Osteoblast (primary cell): Measurements from ENCODE around the gene CCL2. TPM values are rescaled to one million over a fixed set of nuclear protein-coding genes. Genes with fewer than 3 reads are reported as not detected.

Source experiments
- DNase-seq: peaks from one replicate; pipeline ENCODE4 v3.0.0; 2011; ENCODE audit warnings: low spot score, mixed read lengths; ENCODE audit not compliant: insufficient read length; ENCODE audit errors: missing footprints
- H2AFZ ChIP-seq: 2 replicates; pipeline ENCODE4 v1.6.0; 2011; ENCODE audit warnings: mild to moderate bottlenecking, low read length
- H3K27ac ChIP-seq: 2 replicates; pipeline ENCODE4 v1.5.1; 2011; ENCODE audit warnings: mild to moderate bottlenecking, low read depth, low read length, moderate library complexity
- H3K27me3 ChIP-seq: 2 replicates; pipeline ENCODE4 v1.6.0; 2012; ENCODE audit warnings: mild to moderate bottlenecking, control low read depth, inconsistent platforms, low read length, moderate library complexity; ENCODE audit not compliant: insufficient read depth
- H3K36me3 ChIP-seq: 2 replicates; pipeline ENCODE4 v1.5.1; 2011; ENCODE audit warnings: mild to moderate bottlenecking, low read length, control low read depth, moderate library complexity; ENCODE audit not compliant: insufficient read depth
- H3K4me1 ChIP-seq: 2 replicates; pipeline ENCODE4 v1.5.1; 2011; ENCODE audit warnings: mild to moderate bottlenecking, low read length, control low read depth, moderate library complexity; ENCODE audit not compliant: insufficient read depth
- H3K4me2 ChIP-seq: 2 replicates; pipeline ENCODE4 v1.6.0; 2011; ENCODE audit warnings: mild to moderate bottlenecking, low read length; ENCODE audit not compliant: insufficient read depth
- H3K4me3 ChIP-seq: fragments of 200-600 bp; sonication (generic); 3 replicates; pipeline ENCODE4 v1.5.1; 2012; ENCODE audit warnings: mild to moderate bottlenecking, low read length, inconsistent platforms; ENCODE audit not compliant: insufficient read depth
- H3K79me2 ChIP-seq: 2 replicates; pipeline ENCODE4 v1.6.0; 2012; ENCODE audit warnings: mild to moderate bottlenecking, low read length, control low read depth, inconsistent platforms; ENCODE audit not compliant: insufficient read depth
- H3K9me3 ChIP-seq: 2 replicates; pipeline ENCODE4 v1.5.1; 2011; ENCODE audit warnings: low read depth, low read length, control low read depth
- H4K20me1 ChIP-seq: 2 replicates; pipeline ENCODE4 v1.6.0; 2012; ENCODE audit warnings: mild to moderate bottlenecking, low read length, control low read depth; ENCODE audit not compliant: insufficient read depth
- CTCF ChIP-seq: IDR thresholded peaks from 2 replicates; pipeline ENCODE4 v1.5.1; 2011; ENCODE audit warnings: mild to moderate bottlenecking, low read depth, low read length, moderate library complexity; ENCODE audit errors: extremely low read depth
- total RNA-seq: library from RNA; depleted of rRNA; stranded (reverse); fragments of >200 nt; gene quantifications from 2 replicates; pipeline ENCODE4 v1.2.3, GENCODE V29; 2012

The CCL2 gene
- total RNA-seq, 1 donor, result 70.9 TPM

GRCh38 chr17:34260861-34261260 lies 5.8 kb downstream of the CCL2 start:
- TF ChIP-seq CTCF, result no peak
- no peaks in the 10 kb centered on the region for H3K79me2 ChIP-seq
- no peaks in the 10 kb centered on the region for H3K27me3 ChIP-seq
- H3K9me3 ChIP-seq, result no peaks in the 10 kb centered on the region
- no peak overlapping the region for H3K4me3 ChIP-seq
- H2AFZ ChIP-seq, result peak overlapping the region; percentile 12
- DNase-seq, result no peak
- no peak overlapping the region for H3K4me2 ChIP-seq
- H3K27ac ChIP-seq, result no peak overlapping the region
- peaks cover 6% of the 10 kb centered on the region for H3K36me3 ChIP-seq
- H3K4me1 ChIP-seq, result peaks cover 9% of the 10 kb centered on the region
- no peaks in the 10 kb centered on the region for H4K20me1 ChIP-seq

DNA sequence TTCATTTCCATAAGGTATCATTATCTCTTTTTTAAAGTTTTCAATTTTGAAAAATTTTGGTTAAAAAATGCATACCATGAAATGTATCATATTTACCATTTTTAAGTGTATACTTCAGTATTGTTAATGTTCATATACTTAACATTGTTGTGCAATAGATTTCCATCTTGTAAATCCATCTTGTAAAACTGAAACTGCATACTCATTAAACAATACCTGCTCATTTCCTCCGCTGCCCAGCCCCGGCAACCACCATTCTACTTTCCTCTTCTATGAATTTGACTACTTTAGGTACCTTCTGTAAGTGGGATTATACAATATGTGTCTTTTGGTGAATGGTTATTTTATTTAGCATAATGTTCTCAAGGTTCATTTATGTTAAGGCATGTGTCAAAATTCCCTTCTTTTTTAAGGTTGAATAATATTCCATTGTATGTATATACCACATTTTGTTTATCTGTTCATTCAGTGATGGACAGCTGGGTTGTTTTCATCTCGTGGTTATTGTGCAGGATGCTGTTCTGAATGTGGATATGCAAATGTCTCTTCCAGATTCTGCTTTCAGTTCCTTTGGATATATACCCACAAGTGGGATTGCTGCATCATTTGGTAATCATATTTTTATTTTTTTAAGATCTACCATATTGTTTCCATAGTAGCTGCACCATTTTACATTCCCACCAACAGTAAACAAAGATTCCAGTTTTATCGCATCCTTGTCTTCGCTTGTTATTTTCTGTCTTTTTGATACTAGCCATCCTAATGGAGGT lies 6.7 kb downstream of the CCL2 start:
- H2AFZ ChIP-seq, result no peak overlapping the region
- no peaks in the 10 kb centered on the region for H3K27me3 ChIP-seq
- DNase-seq, result no peak
- H3K27ac ChIP-seq, result no peak overlapping the region
- H3K4me3 ChIP-seq, result no peak overlapping the region
- no peak overlapping the region for H3K4me2 ChIP-seq
- H3K9me3 ChIP-seq, result no peaks in the 10 kb centered on the region
- no peak for TF ChIP-seq CTCF
- H3K79me2 ChIP-seq, result no peaks in the 10 kb centered on the region
- H3K4me1 ChIP-seq, result no peaks in the 10 kb centered on the region
- H3K36me3 ChIP-seq, result no peaks in the 10 kb centered on the region
- H4K20me1 ChIP-seq, result no peaks in the 10 kb centered on the region

DNA sequence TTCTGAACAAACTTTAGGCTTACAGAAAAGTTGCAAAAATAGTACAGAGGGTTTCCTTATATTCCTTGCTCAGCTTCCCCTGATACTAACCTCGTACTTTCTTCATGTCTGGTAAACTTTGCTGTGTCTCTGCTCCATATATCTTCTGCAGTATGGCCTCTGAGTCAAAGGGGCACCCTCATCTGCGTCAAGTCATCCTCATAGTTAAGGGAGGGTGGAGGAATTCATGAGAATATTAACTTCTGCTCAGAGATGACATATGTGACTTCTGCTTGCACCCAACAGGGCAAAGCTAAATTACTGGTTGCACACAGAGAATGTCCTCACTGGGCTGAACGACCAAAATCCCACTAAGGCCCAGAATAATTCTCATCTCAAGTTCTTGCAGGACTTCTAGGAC lies 10.6 kb downstream of the CCL2 start:
- Histone ChIP-seq H3K79me2 (no peaks in the 10 kb centered on the region), H3K27me3 (no peaks in the 10 kb centered on the region), H3K36me3 (no peaks in the 10 kb centered on the region), H3K4me2 (no peak overlapping the region), H3K9me3 (no peaks in the 10 kb centered on the region), H2AFZ (no peak overlapping the region), H3K27ac (no peak overlapping the region), H3K4me3 (no peak overlapping the region), H4K20me1 (no peaks in the 10 kb centered on the region), H3K4me1 (peaks cover 9% of the 10 kb centered on the region)
- TF ChIP-seq CTCF, result no peak
- no peak for DNase-seq

DNA sequence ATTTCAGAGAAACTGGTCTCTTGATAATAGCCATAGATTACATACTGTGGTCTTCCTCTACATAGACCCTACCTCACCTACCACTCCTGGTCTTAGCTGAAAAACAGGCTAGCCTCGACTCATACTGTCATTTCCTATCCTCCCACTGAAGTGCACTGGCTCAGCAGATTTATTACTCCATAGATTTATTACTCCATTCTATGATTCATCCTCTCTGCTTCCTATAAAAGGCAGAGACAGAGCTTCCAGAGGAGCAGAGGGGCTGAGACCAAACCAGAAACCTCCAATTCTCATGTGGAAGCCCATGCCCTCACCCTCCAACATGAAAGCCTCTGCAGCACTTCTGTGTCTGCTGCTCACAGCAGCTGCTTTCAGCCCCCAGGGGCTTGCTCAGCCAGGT lies 14.9 kb downstream of the CCL2 start, which contains the start of gene CCL7:
TSS of gene CCL7 (plus strand) at position 253 of the 400 bp plus-strand sequence. CDS start at position 323, 70 bp downstream.
- H3K36me3 ChIP-seq, result no peaks in the 10 kb centered on the region
- peaks cover 9% of the 10 kb centered on the region for H3K4me1 ChIP-seq
- no peak for TF ChIP-seq CTCF
- no peaks in the 10 kb centered on the region for H3K27me3 ChIP-seq
- H4K20me1 ChIP-seq, result no peaks in the 10 kb centered on the region
- no peaks in the 10 kb centered on the region for H3K79me2 ChIP-seq
- no peak within 1 kb of the TSS for H3K27ac ChIP-seq
- H2AFZ ChIP-seq, result no peak within 1 kb of the TSS
- H3K9me3 ChIP-seq, result no peaks in the 10 kb centered on the region
- H3K4me2 ChIP-seq, result no peak within 1 kb of the TSS
- no peak for DNase-seq
- H3K4me3 ChIP-seq, result no peak within 1 kb of the TSS
